22Rv1 (cell line): ENCODE data around the gene BAG3.

Experiments
- ZFX ChIP-seq: fragments of 450-650 bp; IDR thresholded peaks from 2 replicates; pipeline ENCODE4 v1.6.1; 2017; ENCODE audit warnings: antibody characterized with exemption, borderline replicate concordance
- TF ChIP-seq, protein P1 (sequence below): fragments of 450-650 bp; IDR thresholded peaks from 2 replicates; pipeline ENCODE4 v1.5.1; 2017; ENCODE audit warnings: mild to moderate bottlenecking

DNA sequence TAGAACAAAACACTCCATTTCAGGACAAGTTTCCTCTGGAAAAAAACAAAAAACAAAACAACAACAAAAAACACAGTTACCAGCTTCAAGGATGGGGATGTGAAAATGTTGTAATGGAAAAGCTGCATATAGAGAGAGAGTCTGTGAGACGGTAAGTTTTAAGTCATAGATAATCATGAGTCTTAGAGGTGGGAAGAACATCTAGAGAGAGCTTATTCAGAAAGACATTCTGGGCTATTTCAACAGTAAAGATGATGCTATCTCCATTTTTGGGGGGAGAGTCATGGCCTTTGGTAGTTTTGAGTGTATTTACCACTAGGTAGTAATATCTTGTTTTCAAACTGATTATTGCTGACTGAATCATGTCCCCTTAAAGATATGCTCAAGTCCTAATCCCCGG lies 51.4 kb downstream of the BAG3 start:
- TF ChIP-seq, protein P1, sequence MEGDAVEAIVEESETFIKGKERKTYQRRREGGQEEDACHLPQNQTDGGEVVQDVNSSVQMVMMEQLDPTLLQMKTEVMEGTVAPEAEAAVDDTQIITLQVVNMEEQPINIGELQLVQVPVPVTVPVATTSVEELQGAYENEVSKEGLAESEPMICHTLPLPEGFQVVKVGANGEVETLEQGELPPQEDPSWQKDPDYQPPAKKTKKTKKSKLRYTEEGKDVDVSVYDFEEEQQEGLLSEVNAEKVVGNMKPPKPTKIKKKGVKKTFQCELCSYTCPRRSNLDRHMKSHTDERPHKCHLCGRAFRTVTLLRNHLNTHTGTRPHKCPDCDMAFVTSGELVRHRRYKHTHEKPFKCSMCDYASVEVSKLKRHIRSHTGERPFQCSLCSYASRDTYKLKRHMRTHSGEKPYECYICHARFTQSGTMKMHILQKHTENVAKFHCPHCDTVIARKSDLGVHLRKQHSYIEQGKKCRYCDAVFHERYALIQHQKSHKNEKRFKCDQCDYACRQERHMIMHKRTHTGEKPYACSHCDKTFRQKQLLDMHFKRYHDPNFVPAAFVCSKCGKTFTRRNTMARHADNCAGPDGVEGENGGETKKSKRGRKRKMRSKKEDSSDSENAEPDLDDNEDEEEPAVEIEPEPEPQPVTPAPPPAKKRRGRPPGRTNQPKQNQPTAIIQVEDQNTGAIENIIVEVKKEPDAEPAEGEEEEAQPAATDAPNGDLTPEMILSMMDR: no peak
- no peak for TF ChIP-seq ZFX
